GM06990 (cell line): ENCODE results near the gene DOCK11.

Experiments
- DNase-seq: peaks from one replicate; pipeline ENCODE4 v3.0.0-alpha.2; 2011; ENCODE audit not compliant: insufficient read length; ENCODE audit errors: extremely low read depth
- H3K27me3 ChIP-seq: replicated peaks from 2 replicates; pipeline ENCODE4 v1.6.0; 2011; ENCODE audit warnings: low read length; ENCODE audit not compliant: control insufficient read depth, insufficient read depth
- H3K36me3 ChIP-seq: 2 replicates; pipeline ENCODE4 v1.5.1; 2011; ENCODE audit warnings: low read length; ENCODE audit not compliant: control insufficient read depth, insufficient read depth
- H3K4me3 ChIP-seq: replicated peaks from 2 replicates; pipeline ENCODE4 v1.5.1; 2011; ENCODE audit warnings: low read depth, mild to moderate bottlenecking, control low read depth, low read length
- TF ChIP-seq, protein P1 (sequence below): IDR thresholded peaks from 2 replicates; pipeline ENCODE4 v1.5.1; 2011; ENCODE audit warnings: low read length, control low read depth, mild to moderate bottlenecking, inconsistent platforms; ENCODE audit not compliant: insufficient read depth, poor library complexity, severe bottlenecking

The DOCK11 gene

DNA sequence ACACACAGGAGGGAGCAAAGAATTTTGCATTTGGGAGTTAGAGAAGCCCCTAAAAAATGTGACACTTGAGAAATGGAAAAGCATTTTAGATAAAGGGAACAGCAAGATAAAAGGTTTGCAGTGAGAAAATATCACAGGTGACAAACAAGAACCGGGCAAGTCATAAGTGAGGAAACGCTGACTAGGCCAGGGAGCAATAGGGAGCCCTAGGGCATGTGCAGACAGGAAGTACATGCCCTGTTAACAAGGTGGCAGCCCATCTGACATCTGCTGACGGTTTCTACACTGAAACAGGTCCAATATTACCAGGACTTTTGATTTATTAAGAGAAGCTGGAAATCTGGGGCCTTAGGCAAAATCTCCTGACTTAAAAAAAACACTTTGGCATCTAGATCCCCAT, 227.8 kb downstream of the DOCK11 start:
- TF ChIP-seq, protein P1, sequence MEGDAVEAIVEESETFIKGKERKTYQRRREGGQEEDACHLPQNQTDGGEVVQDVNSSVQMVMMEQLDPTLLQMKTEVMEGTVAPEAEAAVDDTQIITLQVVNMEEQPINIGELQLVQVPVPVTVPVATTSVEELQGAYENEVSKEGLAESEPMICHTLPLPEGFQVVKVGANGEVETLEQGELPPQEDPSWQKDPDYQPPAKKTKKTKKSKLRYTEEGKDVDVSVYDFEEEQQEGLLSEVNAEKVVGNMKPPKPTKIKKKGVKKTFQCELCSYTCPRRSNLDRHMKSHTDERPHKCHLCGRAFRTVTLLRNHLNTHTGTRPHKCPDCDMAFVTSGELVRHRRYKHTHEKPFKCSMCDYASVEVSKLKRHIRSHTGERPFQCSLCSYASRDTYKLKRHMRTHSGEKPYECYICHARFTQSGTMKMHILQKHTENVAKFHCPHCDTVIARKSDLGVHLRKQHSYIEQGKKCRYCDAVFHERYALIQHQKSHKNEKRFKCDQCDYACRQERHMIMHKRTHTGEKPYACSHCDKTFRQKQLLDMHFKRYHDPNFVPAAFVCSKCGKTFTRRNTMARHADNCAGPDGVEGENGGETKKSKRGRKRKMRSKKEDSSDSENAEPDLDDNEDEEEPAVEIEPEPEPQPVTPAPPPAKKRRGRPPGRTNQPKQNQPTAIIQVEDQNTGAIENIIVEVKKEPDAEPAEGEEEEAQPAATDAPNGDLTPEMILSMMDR = no peak
- no peak for DNase-seq
- Histone ChIP-seq H3K27me3 (no peaks in the 10 kb centered on the region), H3K36me3 (no peaks in the 10 kb centered on the region), H3K4me3 (no peak overlapping the region)

DNA sequence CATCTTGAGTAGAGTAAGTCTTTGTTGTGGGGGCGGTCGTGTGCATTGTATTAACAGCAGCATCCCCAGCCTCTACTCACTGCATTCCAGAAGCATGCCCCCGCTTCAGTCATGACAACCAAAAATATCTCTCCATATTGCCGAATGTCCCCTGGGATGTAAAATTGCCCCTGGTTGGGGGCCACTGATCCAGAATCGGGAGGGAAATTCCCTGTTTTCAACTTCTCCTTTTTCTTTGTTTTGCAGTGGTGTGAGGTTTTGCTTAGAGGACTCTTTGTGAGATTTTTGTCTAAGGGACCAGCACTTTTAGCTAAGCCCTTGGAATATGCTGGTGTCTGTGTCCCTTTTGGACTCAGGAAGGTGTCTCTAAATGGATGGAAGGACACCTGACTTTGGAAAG, 228.8 kb downstream of the DOCK11 start:
- Histone ChIP-seq H3K36me3 (no peaks in the 10 kb centered on the region), H3K4me3 (no peak overlapping the region), H3K27me3 (no peaks in the 10 kb centered on the region)
- TF ChIP-seq, protein P1 = no peak
- DNase-seq = no peak

DNA sequence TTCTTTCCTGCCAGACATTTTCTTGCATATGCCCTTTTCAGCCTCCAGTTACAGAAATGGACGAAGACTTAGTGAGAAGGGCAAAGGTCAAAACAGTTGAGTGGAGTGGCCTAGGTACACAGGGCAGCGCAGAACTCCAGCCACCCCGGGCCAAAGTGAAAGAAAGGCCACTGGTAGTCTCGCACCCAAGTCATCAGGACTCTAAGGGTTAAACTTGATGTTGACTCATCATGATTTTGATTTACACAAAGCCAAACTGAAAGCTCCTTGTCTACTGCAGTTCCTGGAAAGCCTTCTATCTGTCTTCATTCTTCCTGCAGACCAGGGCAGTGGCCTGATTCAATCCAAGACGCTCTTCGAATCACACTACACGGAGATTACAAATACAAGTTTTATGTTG, 229.2 kb downstream of the DOCK11 start:
- TF ChIP-seq, protein P1 = no peak
- Histone ChIP-seq H3K27me3 (no peaks in the 10 kb centered on the region), H3K36me3 (no peaks in the 10 kb centered on the region), H3K4me3 (no peak overlapping the region)
- no peak for DNase-seq

DNA sequence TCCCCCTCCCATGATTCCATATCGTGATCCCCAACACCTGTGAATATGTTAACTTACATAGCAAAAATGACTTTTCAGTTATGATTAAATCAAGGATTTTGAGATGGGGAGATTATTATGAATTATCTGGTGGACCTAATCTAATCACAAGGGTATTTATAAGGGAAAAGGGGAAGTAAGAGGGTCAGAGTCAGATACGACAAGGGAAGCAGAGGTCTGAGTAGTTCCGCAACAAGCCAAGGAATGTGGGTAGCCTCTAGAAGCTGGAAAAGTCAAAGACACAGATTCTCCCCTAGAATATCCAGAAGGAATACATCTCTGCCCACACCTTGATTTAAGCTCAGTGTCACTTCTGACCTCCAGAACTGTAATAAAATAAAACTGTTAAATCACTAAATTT, 230.8 kb downstream of the DOCK11 start:
- TF ChIP-seq, protein P1 = no peak
- no peak overlapping the region for H3K4me3 ChIP-seq
- no peaks in the 10 kb centered on the region for H3K27me3 ChIP-seq
- no peaks in the 10 kb centered on the region for H3K36me3 ChIP-seq
- DNase-seq = no peak

DNA sequence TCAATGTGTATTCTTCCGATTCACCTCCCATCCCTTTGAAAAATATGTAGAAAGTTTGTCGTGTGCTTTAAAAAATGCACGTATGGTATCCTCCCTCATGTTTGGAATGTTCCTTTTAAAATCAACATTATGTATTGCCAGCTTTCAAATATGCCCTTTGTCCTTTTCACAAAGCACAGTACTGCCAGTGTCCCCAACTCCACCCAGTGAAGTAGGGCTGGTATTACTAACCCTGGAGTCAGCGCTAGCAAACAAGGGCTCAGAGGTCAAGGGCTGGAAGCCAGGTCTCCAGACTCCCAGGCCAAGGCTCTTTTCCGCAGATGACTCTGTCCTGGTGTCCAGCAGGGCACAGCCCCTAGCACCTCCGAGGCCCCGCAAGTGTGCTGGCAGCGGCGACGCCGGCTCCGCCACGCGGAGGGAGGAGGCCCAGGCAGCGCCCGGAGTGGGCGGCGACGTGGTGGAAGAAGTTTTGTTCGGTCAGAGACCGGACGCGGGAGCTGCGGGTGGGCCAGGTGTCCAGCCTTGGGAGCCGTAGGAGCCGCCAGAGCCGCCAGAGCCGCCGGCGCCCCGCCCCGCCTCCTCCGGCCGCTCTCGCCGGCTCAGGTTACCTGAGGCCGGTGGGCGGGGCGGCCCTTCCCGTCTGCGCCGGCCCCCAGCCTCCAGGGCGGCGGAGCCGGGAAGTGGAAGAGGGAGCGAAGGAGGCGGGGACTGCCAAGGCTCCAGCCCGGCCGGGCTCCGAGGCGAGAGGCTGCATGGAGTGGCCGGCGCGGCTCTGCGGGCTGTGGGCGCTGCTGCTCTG, 231.5 kb downstream of the DOCK11 start, which contains the start of gene IL13RA1:
TSS of gene IL13RA1 (plus strand) at position 720 of the 799 bp plus-strand sequence. CDS start at position 753, 33 bp downstream.
- DNase-seq = peak; percentile 62
- TF ChIP-seq, protein P1 = no peak
- H3K4me3 ChIP-seq = peak within 1 kb of the TSS; percentile 45
- no peaks in the 10 kb centered on the region for H3K36me3 ChIP-seq
- H3K27me3 ChIP-seq = no peaks in the 10 kb centered on the region
